Keratinocyte (primary cell): Measurements from ENCODE around the gene RAB13. TPM values are rescaled to one million over a fixed set of nuclear protein-coding genes. Genes with fewer than 3 reads are reported as not detected.

Source experiments
- DNase-seq: peaks from one replicate; pipeline ENCODE4 v3.0.0-alpha.2; 2011; ENCODE audit warnings: low read depth, missing footprints, low spot score
- FAIRE-seq: peaks from 2 replicates; lab custom pipeline; 2011; peaks lifted over from hg19 to GRCh38; lab: Jason Lieb, UNC
- H2AFZ ChIP-seq: 2 replicates; pipeline ENCODE4 v1.6.0; 2012; ENCODE audit warnings: low read length, control low read depth, inconsistent platforms; ENCODE audit not compliant: control insufficient read depth
- H3K27ac ChIP-seq: 2 replicates; pipeline ENCODE4 v1.5.1; 2011; ENCODE audit warnings: low read length; ENCODE audit not compliant: control insufficient read depth, insufficient read depth
- H3K27me3 ChIP-seq: 3 replicates; pipeline ENCODE4 v1.6.0; 2011; ENCODE audit warnings: low read length; ENCODE audit not compliant: control insufficient read depth, insufficient read depth; ENCODE audit errors: extremely low read depth
- H3K36me3 ChIP-seq, 2 experiments: 2 replicates in 1 of 2; 3 replicates in 1 of 2; pipeline ENCODE4 v1.5.1; 2011; ENCODE audit warnings: low read length in 2 of 2, mild to moderate bottlenecking in 1 of 2; ENCODE audit not compliant: control insufficient read depth in 2 of 2, insufficient read depth in 2 of 2; ENCODE audit errors: extremely low read depth in 1 of 2
- H3K4me1 ChIP-seq: 3 replicates; pipeline ENCODE4 v1.5.1; 2011; ENCODE audit warnings: low read length; ENCODE audit not compliant: control insufficient read depth, insufficient read depth; ENCODE audit errors: extremely low read depth
- H3K4me2 ChIP-seq: 3 replicates; pipeline ENCODE4 v1.6.0; 2011; ENCODE audit warnings: low read depth, low read length; ENCODE audit not compliant: control insufficient read depth, insufficient read depth; ENCODE audit errors: extremely low read depth
- H3K4me3 ChIP-seq, 3 experiments: fragments of 200-600 bp in 1 of 3; sonication (generic) in 1 of 3; 2 replicates in 2 of 3; 3 replicates in 1 of 3; pipeline ENCODE4 v1.5.1; 2011 to 2016; ENCODE audit warnings: low read length in 3 of 3, mild to moderate bottlenecking in 3 of 3, control low read depth in 2 of 3, inconsistent platforms in 1 of 3, low read depth in 1 of 3, mixed read lengths in 1 of 3, mixed run types in 1 of 3, moderate library complexity in 1 of 3; ENCODE audit not compliant: control insufficient read depth in 2 of 3, insufficient read depth in 2 of 3; ENCODE audit errors: extremely low read depth in 1 of 3
- H3K79me2 ChIP-seq: 2 replicates; pipeline ENCODE4 v1.6.0; 2012; ENCODE audit warnings: low read length; ENCODE audit not compliant: control insufficient read depth, insufficient read depth
- H3K9ac ChIP-seq: 3 replicates; pipeline ENCODE4 v1.6.0; 2011; ENCODE audit warnings: low read length; ENCODE audit not compliant: control insufficient read depth, insufficient read depth; ENCODE audit errors: extremely low read depth
- H3K9me1 ChIP-seq: 3 replicates; pipeline ENCODE4 v1.6.0; 2011; ENCODE audit warnings: low read length; ENCODE audit not compliant: control insufficient read depth, insufficient read depth; ENCODE audit errors: extremely low read depth
- H3K9me3 ChIP-seq: 2 replicates; pipeline ENCODE4 v1.5.1; 2012; ENCODE audit warnings: low read depth, low read length; ENCODE audit not compliant: control insufficient read depth
- H4K20me1 ChIP-seq: 3 replicates; pipeline ENCODE4 v1.6.0; 2011; ENCODE audit warnings: low read length; ENCODE audit not compliant: control insufficient read depth, insufficient read depth; ENCODE audit errors: extremely low read depth
- EZH2 ChIP-seq: IDR thresholded peaks from one replicate; pipeline ENCODE4 v1.6.1; 2012; ENCODE audit warnings: inconsistent platforms, mild to moderate bottlenecking, low read length, moderate library complexity
- dilution Hi-C: fragments of 300-500 bp; cut with MboI; formaldehyde crosslinking; loops from one replicate; pipeline ENCODE4 v1.7.0; 2020; ENCODE audit warnings: low sequenced_read_pairs; ENCODE audit not compliant: extremely low pct_ligation_motif_present
- polyA plus RNA-seq, 5 experiments: library from polyadenylated mRNA; depleted of rRNA in 3 of 5; stranded (reverse) in 3 of 5; stranded (forward) in 1 of 5; unstranded in 1 of 5; fragments of >200 nt; gene quantifications; 1 replicate in 1 of 5; 2 replicates in 3 of 5; 3 replicates in 1 of 5; pipeline versions ENCODE4 v1.2.1 to v1.2.3, GENCODE V29; 2011 to 2012; ENCODE audit warnings: missing spikeins in 2 of 5, low read depth in 1 of 5, low replicate concordance in 1 of 5
- TF ChIP-seq, protein P1 (sequence below), 3 experiments: IDR thresholded peaks in 1 of 3; conservative IDR thresholded peaks in 1 of 3; optimal IDR thresholded peaks in 1 of 3; 2 replicates in 2 of 3; 3 replicates in 1 of 3; pipeline versions ENCODE3 to v1.5.1; 2011; ENCODE audit warnings: low read length in 3 of 3, mild to moderate bottlenecking in 3 of 3, moderate library complexity in 2 of 3, control low read depth in 1 of 3, inconsistent platforms in 1 of 3; ENCODE audit not compliant: insufficient read depth in 2 of 3; ENCODE audit errors: extremely low read depth in 1 of 3

Gene RAB13
- polyA plus RNA-seq, 1 donor (not counting 4 experiments of a cell fraction or from before 2014, with no cell fraction given), result 87.1 TPM

DNA sequence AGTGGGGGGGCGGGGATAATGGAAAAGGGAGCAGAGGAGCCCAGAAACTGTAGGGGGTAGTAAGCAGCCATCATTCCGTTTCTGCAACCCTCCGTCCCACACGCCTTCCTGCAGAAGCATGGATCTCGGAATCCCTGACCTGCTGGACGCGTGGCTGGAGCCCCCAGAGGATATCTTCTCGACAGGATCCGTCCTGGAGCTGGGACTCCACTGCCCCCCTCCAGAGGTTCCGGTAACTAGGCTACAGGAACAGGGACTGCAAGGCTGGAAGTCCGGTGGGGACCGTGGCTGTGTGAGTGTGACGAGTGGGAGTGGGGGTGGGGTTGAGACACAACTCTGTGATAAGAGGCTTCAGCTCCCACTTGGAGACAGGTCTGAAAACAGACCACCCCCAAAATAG is 17.7 kb downstream of the RAB13 start:
- H3K27me3 ChIP-seq, result no peaks in the 10 kb centered on the region
- H3K79me2 ChIP-seq, result no peaks in the 10 kb centered on the region
- H4K20me1 ChIP-seq, result no peaks in the 10 kb centered on the region
- H3K9ac ChIP-seq, result peak overlapping the region; percentile 83
- H3K4me2 ChIP-seq, result peak overlapping the region; percentile 92
- peaks cover 25% of the 10 kb centered on the region for H3K4me1 ChIP-seq
- TF ChIP-seq, protein P1, sequence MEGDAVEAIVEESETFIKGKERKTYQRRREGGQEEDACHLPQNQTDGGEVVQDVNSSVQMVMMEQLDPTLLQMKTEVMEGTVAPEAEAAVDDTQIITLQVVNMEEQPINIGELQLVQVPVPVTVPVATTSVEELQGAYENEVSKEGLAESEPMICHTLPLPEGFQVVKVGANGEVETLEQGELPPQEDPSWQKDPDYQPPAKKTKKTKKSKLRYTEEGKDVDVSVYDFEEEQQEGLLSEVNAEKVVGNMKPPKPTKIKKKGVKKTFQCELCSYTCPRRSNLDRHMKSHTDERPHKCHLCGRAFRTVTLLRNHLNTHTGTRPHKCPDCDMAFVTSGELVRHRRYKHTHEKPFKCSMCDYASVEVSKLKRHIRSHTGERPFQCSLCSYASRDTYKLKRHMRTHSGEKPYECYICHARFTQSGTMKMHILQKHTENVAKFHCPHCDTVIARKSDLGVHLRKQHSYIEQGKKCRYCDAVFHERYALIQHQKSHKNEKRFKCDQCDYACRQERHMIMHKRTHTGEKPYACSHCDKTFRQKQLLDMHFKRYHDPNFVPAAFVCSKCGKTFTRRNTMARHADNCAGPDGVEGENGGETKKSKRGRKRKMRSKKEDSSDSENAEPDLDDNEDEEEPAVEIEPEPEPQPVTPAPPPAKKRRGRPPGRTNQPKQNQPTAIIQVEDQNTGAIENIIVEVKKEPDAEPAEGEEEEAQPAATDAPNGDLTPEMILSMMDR (optimal IDR thresholded peaks at IDR 0.05 in 1 of 3, IDR thresholded peaks at IDR 0.05 in 1 of 3, conservative IDR thresholded peaks at IDR 0.05 in 1 of 3; ENCODE audit: extremely low read depth in 1 of 3, insufficient read depth in 2 of 3, low read length in 3 of 3), result no peak
- no peak for TF ChIP-seq EZH2
- no peaks in the 10 kb centered on the region for H3K9me1 ChIP-seq
- no peak for DNase-seq
- peaks cover 0 to 4% of the 10 kb centered on the region in 2 experiments for H3K36me3 ChIP-seq
- dilution Hi-C loops, result no loop called here
- H2AFZ ChIP-seq, result peak overlapping the region; percentile 78
- no peak overlapping the region for H3K27ac ChIP-seq
- H3K9me3 ChIP-seq, result no peaks in the 10 kb centered on the region
- H3K4me3 ChIP-seq, result peak overlapping the region; percentile 53 to 79 (median 64)
- FAIRE-seq, result no peak

DNA sequence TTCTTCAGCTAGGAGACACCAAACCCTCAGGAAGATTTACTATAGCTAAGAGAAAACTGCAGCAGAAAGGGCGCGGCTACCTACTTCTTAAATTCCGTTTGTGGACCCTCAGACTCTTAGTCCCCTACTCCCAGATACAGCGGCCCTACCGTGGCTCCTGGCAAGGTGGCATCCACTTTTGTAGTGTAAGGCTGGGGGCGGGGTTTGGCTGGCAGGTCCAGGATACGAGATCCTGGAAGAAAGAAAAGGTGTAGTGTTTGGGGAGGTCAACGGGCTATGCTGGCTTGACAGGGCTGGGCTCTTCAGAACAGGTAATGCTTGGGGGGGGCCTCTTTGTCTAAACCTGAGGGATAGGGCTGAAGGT is 18.2 kb downstream of the RAB13 start:
- Histone ChIP-seq H3K9me1 (no peaks in the 10 kb centered on the region), H3K9ac (peak overlapping the region; percentile 83), H3K27me3 (no peaks in the 10 kb centered on the region), H3K4me3 (peak overlapping the region; percentile 53 to 79 (median 64)), H3K36me3 (peaks cover 0 to 4% of the 10 kb centered on the region in 2 experiments), H3K27ac (peak overlapping the region; percentile 78), H3K79me2 (peaks cover 2% of the 10 kb centered on the region), H4K20me1 (no peaks in the 10 kb centered on the region), H2AFZ (peak overlapping the region; percentile 78), H3K9me3 (no peaks in the 10 kb centered on the region), H3K4me1 (peaks cover 25% of the 10 kb centered on the region), H3K4me2 (peak overlapping the region; percentile 92)
- dilution Hi-C loops, result no loop called here
- DNase-seq, result no peak
- no peak for FAIRE-seq
- TF ChIP-seq, protein P1 (optimal IDR thresholded peaks at IDR 0.05 in 1 of 3, IDR thresholded peaks at IDR 0.05 in 1 of 3, conservative IDR thresholded peaks at IDR 0.05 in 1 of 3; ENCODE audit: extremely low read depth in 1 of 3, insufficient read depth in 2 of 3, low read length in 3 of 3), result no peak
- no peak for TF ChIP-seq EZH2
